SU-DHL-6 (cell line): ENCODE measurements around the gene CTNNA2.

Experiments
- H2AFZ ChIP-seq: fragments of 200-600 bp; sonication (generic); 2 replicates; pipeline ENCODE4 v1.6.1; 2014; ENCODE audit warnings: low read depth, mild to moderate bottlenecking, moderate library complexity, mixed read lengths, antibody characterized with exemption, low read length; ENCODE audit not compliant: severe bottlenecking
- H3F3A ChIP-seq: fragments of 200-600 bp; shearing (Covaris generic); 2 replicates; pipeline ENCODE4 v1.6.0; 2016; ENCODE audit warnings: antibody characterized with exemption, mild to moderate bottlenecking; ENCODE audit not compliant: insufficient read depth
- H3K27ac ChIP-seq: fragments of 200-600 bp; sonication (generic); 2 replicates; pipeline ENCODE4 v1.5.1; 2016; ENCODE audit warnings: low read depth, mild to moderate bottlenecking, low read length, moderate library complexity, mixed read lengths
- H3K27me3 ChIP-seq: fragments of 200-600 bp; sonication (generic), shearing (Covaris generic); 2 replicates; pipeline ENCODE4 v1.6.0; 2014; ENCODE audit warnings: mild to moderate bottlenecking, low read length
- H3K36me3 ChIP-seq: fragments of 200-600 bp; sonication (generic); 2 replicates; pipeline ENCODE4 v1.6.1; 2014; ENCODE audit warnings: mild to moderate bottlenecking, low read length, mixed read lengths
- H3K4me2 ChIP-seq: fragments of 300-600, 200-600 bp; shearing (Covaris generic), sonication (generic); 2 replicates; pipeline ENCODE4 v1.6.0; 2014; ENCODE audit warnings: low read length, low read depth, mild to moderate bottlenecking; ENCODE audit not compliant: poor library complexity, severe bottlenecking
- H3K4me3 ChIP-seq: fragments of 200-600 bp; sonication (generic); 2 replicates; pipeline ENCODE4 v1.5.1; 2014; ENCODE audit warnings: antibody characterized with exemption, low read length, mild to moderate bottlenecking, mixed read lengths; ENCODE audit not compliant: insufficient read depth, poor library complexity, severe bottlenecking
- H3K79me2 ChIP-seq: fragments of 200-600 bp; sonication (generic); 2 replicates; pipeline ENCODE4 v1.6.1; 2014; ENCODE audit warnings: mild to moderate bottlenecking, low read length, moderate library complexity; ENCODE audit not compliant: insufficient read depth
- H3K9ac ChIP-seq: fragments of 200-600 bp; sonication (generic); 2 replicates; pipeline ENCODE4 v1.7.0; 2014; ENCODE audit warnings: mild to moderate bottlenecking, low read length
- H3K9me2 ChIP-seq: fragments of 200-600 bp; sonication (generic); replicated peaks from 2 replicates; pipeline ENCODE4 v1.6.1; 2014; ENCODE audit warnings: low read length; ENCODE audit not compliant: insufficient read depth
- H3K9me3 ChIP-seq: fragments of 200-600 bp; sonication (generic); 2 replicates; pipeline ENCODE4 v1.6.1; 2014; ENCODE audit warnings: low read length, mixed read lengths; ENCODE audit not compliant: insufficient read depth
- H4K20me1 ChIP-seq: fragments of 200-600 bp; sonication (generic); 2 replicates; pipeline ENCODE4 v1.6.1; 2014; ENCODE audit warnings: low read depth, mild to moderate bottlenecking, antibody characterized with exemption, low read length, moderate library complexity, mixed read lengths
- CTCF ChIP-seq: fragments of 200-600 bp; sonication (generic); IDR thresholded peaks from one replicate; pipeline ENCODE4 v1.5.1; 2017; ENCODE audit warnings: antibody characterized with exemption, mild to moderate bottlenecking, low read length, moderate library complexity; ENCODE audit not compliant: insufficient read depth, poor library complexity, severe bottlenecking
- EZH2phosphoT487 ChIP-seq: fragments of 200-600 bp; sonication (generic), shearing (Covaris generic); conservative IDR thresholded peaks from 2 replicates; pipeline ENCODE4 v1.6.1; 2018; ENCODE audit warnings: mild to moderate bottlenecking, antibody characterized with exemption, low read length, moderate library complexity, mixed read lengths

CTNNA2 gene

GRCh38 chr2:79513711-79514110, 860 bp downstream of the CTNNA2 start:
- Histone ChIP-seq H3K36me3 (no peaks in the 10 kb centered on the region), H2AFZ (no peak overlapping the region), H4K20me1 (no peaks in the 10 kb centered on the region), H3K27me3 (no peaks in the 10 kb centered on the region), H3K4me2 (no peak overlapping the region), H3K27ac (no peak overlapping the region), H3K79me2 (no peaks in the 10 kb centered on the region), H3K9me3 (no peaks in the 10 kb centered on the region), H3K9ac (no peak overlapping the region), H3K9me2 (no peaks in the 10 kb centered on the region), H3F3A (no peaks in the 10 kb centered on the region), H3K4me3 (no peak overlapping the region)
- no peak for TF ChIP-seq CTCF

GRCh38 chr2:79529636-79530035, 16.8 kb downstream of the CTNNA2 start:
- Histone ChIP-seq H3F3A (no peaks in the 10 kb centered on the region), H3K4me3 (no peak overlapping the region), H2AFZ (no peak overlapping the region), H3K9ac (no peak overlapping the region), H3K4me2 (no peak overlapping the region), H3K9me3 (no peaks in the 10 kb centered on the region), H3K9me2 (no peaks in the 10 kb centered on the region), H3K36me3 (no peaks in the 10 kb centered on the region), H4K20me1 (no peaks in the 10 kb centered on the region), H3K27me3 (no peaks in the 10 kb centered on the region), H3K79me2 (no peaks in the 10 kb centered on the region), H3K27ac (no peak overlapping the region)
- no peak for TF ChIP-seq EZH2phosphoT487
- no peak for TF ChIP-seq CTCF

- TF ChIP-seq CTCF (no peak), EZH2phosphoT487 (no peak)
- no peaks in the 10 kb centered on the region for H4K20me1 ChIP-seq
- no peak overlapping the region for H2AFZ ChIP-seq
- H3K27ac ChIP-seq = no peak overlapping the region
- H3F3A ChIP-seq = no peaks in the 10 kb centered on the region
- no peaks in the 10 kb centered on the region for H3K9me3 ChIP-seq
- H3K9ac ChIP-seq = no peak overlapping the region
- H3K27me3 ChIP-seq = no peaks in the 10 kb centered on the region
- no peaks in the 10 kb centered on the region for H3K9me2 ChIP-seq
- H3K36me3 ChIP-seq = no peaks in the 10 kb centered on the region
- H3K79me2 ChIP-seq = no peaks in the 10 kb centered on the region
- H3K4me3 ChIP-seq = no peak overlapping the region
- no peak overlapping the region for H3K4me2 ChIP-seq
Measured at GRCh38 chr2:79530443-79530842, 17.6 kb downstream of the CTNNA2 start.

GRCh38 chr2:79547568-79547967, 34.7 kb downstream of the CTNNA2 start:
- H3K36me3 ChIP-seq = no peaks in the 10 kb centered on the region
- no peaks in the 10 kb centered on the region for H3K27me3 ChIP-seq
- H3K9me2 ChIP-seq = no peaks in the 10 kb centered on the region
- H3F3A ChIP-seq = no peaks in the 10 kb centered on the region
- no peak overlapping the region for H3K9ac ChIP-seq
- no peak overlapping the region for H3K27ac ChIP-seq
- no peaks in the 10 kb centered on the region for H3K79me2 ChIP-seq
- no peaks in the 10 kb centered on the region for H4K20me1 ChIP-seq
- TF ChIP-seq CTCF (no peak), EZH2phosphoT487 (no peak)
- peaks cover 11% of the 10 kb centered on the region; the same call in 1 of the 2 replicates for H3K9me3 ChIP-seq
- no peak overlapping the region for H3K4me3 ChIP-seq
- H3K4me2 ChIP-seq = no peak overlapping the region
- no peak overlapping the region for H2AFZ ChIP-seq
